ENCODE results near the gene ZNF319.

ZNF319 gene

DNA sequence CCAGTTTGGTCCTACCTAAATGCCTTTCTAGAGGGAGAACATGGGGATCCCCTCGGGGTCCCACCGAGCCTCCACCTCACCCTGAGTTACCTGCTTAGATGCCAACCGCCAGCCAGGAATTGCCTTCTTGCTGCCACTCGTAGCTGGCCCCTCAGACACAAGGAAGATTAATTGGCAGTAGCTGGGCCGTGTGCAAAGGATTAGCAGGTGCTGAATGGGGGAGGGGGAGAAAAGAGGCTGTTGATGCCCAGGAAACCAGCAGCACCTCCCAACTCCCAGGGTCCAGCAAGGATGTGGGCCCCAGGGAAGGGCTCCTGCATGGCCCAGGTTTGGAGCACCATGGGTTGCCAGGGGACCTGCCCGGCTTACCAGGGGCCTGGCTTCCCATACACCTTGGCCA is 29.5 kb downstream of the ZNF319 start, which contains the start of gene CNGB1:
TSS of gene CNGB1 (minus strand) at position 159 of the 400 bp plus-strand sequence. CDS start 3,842 bp downstream, outside the sequence.
- DNase-seq = no peak

DNA sequence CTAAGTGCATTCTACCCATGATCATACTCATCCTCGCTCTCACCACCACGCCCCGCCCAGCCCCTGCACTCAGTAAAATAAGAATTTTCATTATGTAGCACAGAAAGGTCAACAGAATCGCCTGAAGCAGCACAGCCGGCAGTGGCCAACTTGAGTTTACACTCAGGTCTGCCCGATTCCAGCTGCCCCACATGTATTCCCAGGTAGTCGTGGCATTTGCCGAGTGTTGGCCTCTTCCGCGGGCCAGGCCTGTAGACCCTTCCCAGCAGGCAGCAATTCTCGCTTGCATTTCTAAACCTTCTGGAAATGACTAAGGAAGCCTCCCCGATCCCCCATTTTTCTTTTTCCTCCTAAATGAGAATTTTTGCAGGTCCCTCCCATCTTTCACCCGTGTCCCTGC is 30.2 kb downstream of the ZNF319 start:
- no peak for DNase-seq

DNA sequence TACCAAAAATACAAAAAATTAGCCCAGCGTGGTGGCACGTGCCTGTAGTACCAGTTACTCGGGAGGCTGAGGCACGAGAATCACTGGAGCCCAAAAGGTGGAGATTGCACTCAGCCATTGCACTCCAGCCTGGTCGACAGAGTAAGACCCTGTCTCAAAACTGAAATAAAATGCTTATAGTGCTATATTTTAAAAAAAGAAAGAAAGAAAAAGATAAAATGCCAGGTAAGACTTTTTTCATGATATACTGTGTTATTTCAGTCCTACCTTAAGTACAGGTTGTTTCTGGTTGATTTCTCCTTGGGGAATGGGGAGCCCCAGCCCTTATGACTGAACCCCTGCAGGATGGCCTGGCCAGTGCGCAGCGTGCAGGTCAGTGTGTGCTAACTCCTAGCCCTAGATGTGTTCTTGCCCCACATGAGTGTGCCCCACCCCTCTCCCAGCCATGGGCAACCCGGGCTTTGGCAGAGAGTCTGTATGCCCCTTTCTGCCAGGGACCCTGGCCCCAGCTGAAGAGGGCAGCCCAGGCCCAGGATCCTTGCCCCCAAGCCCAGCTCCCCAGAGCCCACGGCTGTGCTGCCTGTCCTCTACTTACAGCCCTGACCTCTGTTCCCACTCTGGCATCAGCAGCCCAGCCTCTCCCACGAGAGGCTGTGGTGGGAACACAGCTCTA is 30.9 kb downstream of the ZNF319 start:
- DNase-seq = no peak

DNA sequence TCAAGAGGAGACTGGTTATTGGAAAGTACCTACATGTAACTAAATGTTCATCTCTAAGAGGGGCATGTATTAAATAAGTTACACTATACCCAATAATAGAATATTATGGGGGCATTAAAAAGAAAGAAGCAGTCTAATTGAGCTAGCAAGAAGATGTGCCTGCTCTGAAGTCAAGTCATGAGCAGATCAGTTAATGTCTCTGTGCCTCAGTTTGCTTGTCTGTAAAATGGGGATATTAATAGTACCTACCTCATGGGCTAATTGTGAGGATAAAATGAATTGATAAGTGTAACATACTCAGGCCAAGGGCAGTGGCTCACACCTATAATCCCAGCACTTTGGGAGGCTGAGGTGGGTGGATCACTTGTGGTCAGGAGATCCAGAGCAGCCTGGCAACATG is 32.6 kb downstream of the ZNF319 start:
- DNase-seq = no peak

DNA sequence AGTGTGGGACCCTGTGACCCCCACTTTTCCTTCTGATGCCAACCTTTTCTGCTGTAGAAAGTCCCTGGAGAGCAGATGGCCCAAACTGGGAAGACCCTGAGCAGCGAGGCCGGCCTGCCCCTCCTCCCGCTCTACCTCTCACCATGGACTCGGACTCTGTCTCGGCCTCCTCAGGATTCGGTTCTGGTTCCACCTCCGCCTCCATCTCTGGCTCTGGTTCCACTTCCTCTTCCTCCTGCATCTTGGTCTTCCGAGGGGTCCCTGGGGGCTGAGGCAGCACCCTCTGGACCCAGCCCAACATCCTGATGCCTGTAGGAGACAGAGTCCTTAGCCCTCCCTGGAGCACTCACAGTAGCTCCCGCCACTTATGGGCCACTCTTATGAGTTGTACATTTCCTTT is 33.5 kb downstream of the ZNF319 start:
- DNase-seq = no peak

DNA sequence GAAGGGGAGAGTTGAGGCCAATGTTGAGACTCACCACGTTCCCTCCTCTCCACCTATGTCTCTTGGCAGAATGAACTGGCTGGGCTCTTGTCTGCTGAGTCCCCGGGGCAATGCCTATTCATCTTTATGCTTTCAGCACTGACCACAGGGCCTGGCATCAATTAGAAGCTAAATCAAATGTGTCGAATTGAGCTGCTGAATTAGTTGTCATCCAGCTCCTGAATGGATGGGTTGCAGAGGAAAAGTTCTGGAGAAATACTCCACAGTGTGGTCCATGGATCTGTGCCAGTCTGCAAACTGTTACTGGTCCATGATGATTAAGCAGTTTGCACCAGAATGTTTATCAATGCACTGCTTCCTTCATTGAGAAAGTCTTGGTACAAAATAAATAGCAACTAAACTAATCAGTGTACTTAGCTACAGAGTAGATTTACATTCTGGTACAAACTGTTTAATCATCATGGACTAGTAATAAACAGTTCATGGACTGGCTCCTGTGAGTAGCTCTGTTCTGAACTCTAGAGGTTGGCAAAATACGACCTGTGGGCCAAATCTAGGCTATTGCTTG is 34.2 kb downstream of the ZNF319 start:
- no peak for DNase-seq

DNA sequence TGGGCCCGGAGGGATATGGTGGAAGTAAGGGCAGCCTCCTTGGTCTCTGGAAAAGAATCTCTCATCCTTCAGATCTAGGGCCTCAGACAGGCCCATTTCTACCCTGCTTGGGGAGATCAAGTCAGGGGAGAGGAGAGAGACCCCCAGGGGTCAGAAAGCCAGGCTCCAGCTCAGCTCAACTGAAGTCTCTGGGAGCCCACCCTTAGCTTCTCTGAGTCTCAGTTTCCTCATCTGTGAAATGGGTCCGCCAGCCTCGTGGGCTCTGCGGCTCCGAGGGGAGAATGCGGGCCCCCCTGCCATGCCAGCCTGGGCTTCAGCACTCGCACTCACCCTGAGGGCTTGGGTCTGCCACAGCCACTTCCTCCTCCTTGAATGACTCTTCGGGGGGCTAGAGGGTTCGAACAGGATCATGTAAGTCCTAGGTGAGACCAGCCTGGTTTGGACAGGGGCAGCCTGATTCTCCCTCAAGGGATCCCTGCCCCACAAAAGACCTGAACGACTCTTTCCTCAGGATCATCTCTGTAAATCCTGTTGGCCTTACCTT is 36.2 kb downstream of the ZNF319 start:
- DNase-seq = no peak

DNA sequence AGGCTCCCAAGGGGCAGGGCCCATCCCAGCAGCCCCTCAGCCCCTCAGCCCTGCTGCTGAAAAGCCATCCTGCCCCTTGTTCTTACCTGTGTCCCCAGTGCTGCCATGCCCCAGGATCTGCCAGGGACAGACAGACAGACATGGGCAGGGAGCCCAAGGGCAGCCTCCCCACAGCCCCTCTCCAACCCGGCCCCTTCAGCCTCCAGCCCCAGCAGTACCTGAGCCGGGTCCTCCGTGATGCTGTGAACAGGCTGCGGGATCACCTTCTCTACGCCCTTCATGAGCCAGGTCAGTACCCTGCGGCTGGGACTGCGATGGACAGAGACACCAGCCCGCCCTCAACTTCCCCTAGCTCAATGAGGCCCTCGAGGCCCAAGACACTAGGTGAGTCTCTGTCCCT is 37.7 kb downstream of the ZNF319 start:
- no peak for DNase-seq

DNA sequence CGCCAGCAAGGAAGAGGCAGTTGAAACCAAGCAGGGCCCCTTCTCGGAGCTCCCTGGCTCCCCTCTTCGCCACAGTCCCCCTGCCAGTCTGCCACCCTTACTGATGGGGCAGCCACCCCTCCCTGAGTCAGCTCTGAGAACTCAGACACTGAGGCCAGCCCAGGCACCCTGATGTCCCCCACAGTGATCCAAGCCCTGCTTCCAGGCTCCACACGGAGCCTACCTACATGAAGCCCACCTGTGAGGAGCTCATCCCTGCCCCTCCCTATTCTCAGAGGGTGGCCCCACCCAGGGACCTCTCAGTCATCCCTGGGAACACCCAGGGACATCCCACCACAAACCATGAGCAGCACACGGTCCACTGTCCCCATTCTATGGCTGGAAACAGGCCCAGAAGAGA is 38.4 kb downstream of the ZNF319 start:
- no peak for DNase-seq

DNA sequence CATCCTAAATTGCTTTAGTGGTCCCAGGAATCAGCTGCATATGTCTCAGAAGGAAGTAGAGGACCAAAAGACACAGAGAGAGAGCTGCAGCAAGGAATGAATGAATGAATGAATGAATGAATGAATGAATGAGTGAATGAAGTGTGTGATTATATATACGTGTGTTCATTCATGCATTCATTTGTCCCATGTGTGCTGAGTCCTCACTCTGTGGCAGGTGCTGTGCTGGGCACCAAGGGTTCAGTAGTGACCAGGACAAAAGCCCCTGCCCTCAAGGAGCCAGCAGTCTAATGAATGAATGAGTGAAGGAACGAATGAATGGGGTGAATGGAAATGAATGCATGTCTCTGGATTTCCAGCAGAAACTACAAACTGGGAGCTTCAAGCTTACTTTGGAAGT is 38.9 kb downstream of the ZNF319 start:
- no peak for DNase-seq

DNA sequence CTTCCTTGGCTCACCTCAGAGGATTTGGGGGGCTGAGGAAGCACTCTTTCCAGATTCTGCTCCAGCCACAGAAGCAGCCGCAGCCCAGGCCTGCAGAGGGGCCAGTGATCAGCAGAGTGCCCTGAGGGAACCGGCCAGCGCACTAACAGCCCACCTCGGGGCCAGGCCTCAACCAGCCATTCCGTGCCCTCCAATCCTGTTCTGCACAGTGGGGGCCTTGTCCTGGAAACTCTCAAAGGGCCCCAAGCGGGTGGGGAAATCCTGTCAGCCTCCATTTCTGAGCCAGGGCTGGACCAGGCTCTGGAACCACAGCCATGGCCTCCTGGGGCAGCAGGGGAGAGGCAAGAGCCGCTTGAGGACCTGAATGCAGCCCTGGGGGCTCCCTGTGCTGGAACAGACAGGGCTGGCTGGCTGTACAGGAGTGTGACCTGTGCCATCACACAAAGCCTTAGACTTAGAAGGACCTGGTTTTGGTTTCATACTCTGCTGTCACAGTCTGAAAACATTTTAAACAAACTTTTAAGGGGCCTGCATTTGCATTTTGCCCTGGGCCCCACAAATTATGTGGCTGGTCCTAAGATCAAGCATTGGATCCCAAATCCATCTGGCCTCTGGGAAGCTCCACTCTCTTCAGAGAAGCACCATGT is 39.5 kb downstream of the ZNF319 start:
- no peak for DNase-seq

DNA sequence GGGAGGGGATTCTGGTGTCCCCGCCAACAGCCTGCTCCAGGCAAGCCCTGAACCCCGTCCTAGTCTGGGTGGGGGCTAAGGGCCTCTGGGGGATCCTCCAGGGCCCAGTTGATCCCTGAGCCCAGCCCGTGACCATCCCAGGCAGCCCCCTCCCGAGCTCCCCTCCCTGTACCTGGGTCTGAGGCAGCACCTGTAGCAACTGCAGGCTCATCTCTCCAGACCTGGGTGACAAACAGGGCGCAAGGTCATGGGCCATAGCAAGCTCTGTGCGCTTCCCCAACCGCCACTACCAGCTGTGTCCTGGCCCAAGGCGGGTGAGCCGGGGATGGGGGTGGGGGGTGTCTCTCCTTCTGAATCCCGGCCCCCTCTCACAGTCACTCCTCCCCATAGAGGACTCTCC is 40.2 kb downstream of the ZNF319 start:
- no peak for DNase-seq

DNA sequence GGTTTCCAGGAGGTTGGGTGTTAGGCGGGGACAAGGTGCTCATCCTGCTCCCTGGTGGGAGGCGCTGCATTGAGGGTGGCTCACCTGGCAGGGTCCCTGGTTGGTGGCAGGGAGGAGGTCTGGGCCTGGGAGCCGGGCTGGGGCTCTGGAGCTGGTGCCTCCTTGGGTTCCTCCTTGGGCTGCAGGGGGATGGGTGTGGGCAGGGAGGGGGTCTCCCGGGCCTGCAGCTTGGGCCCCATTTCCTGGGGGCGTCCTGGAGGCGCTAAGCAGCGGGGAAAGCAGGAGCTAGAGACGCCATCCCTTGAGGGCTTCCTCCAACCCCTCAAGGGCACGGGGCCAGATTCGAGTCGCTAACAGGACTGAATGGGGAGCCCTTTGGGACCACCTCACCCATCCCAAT is 40.7 kb downstream of the ZNF319 start:
- DNase-seq = no peak

DNA sequence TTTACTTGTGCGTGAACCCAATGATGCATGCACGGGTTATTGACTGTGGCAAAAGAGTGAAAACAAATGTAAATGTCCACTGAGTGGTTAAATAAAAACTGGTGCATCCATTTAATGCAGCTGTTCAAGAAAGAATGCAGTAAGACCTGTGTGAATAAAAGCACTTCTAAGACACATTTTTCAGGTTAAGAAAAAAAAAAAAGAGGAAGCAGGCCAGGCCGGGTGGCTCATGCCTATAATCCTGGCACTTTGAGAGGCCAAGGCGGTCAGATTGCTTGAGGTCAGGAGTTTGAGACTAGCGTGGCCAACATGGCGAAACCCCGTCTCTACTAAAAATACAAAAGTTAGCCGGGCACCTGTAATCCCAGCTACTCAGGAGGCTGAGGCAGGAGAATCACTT is 41.4 kb downstream of the ZNF319 start:
- no peak for DNase-seq

DNA sequence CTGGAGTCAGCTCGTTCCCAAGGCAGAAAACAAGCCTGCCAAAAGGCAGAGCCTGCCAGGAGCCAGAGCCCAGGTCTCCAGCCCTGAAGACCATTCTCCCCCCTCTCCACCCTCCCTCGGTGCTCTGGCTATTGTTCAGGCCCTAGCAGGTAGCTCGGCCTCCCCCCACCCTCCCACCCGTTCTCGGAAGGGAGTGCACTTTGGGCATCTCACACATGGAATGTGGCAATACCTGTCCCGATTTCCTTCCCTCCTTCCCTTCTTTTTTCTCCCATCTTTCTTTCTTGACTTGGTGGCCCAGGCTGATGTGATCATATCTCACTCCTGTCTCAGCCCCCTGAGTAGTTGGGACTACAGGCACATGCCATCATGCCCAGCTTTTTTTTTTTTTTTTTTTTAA is 41.9 kb downstream of the ZNF319 start:
- no peak for DNase-seq

DNA sequence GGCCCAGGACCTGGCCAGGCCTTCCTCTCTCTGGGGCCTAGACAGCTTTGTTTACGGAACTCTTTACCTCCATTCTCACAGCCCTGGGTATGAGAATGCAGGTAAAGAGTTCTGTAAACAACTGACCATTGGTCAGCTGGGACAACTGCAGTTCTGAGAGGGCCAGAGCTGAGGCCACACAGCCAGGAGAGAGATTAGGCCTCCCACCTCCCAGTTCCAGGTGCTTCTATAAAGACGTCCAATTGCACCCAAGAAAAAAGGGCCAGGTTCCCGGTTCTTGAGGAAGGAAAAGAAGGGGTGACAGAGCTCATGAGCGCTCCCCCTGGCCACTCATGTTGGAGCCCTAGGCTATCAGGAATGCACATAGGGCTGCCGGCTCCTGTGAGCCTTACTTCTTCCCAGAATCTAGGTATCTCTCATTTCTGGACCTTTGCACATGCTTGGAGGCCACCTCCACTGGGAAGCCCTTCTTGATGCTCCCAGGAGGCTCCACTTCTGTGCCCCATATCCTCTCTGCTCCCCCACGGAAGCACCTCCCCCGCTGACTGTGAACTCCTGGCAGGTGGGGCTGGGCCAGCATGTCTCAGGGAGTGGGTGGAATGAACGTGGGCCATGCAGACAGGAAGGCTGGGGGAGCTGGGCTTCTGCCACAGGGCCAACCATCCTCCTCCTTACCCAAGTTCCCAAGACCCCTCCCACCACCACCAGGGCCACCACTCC is 42.6 kb downstream of the ZNF319 start:
- DNase-seq = no peak

DNA sequence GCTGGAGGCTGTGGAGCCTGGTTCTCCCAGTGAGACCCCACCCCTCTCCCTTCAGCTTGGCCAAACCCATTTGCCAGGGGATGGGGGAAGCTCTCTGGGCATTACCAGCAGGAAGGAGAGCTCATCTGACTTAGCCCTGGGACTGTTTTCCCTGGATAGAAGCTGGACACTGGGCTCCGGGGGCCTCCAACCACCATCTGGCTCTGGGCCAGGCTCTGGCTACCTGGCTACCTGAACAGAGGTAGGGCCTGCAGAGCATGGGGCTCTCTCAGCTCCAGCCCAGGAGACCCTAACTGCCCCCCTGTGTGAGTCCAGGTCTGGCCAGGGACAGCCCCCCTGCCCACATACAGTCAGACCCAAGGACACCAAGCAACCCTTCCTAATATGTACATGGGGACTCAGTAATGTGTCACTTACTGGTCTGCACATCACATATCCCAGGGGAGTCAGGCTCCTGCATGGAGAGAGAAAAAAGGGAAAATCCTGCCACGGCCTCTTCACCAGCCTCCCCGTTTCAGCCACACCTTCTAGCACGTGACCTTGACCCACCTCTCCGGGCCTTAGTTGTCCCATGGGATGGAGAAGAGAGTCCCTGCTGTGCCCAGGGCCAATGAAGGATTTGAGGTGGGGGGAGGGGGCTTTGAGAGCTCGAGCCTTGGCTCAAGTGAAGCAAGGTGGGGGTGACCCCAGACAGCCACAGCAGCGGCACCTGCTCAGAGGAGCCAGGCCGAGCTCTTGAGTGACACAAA is 43.4 kb downstream of the ZNF319 start:
- no peak for DNase-seq

DNA sequence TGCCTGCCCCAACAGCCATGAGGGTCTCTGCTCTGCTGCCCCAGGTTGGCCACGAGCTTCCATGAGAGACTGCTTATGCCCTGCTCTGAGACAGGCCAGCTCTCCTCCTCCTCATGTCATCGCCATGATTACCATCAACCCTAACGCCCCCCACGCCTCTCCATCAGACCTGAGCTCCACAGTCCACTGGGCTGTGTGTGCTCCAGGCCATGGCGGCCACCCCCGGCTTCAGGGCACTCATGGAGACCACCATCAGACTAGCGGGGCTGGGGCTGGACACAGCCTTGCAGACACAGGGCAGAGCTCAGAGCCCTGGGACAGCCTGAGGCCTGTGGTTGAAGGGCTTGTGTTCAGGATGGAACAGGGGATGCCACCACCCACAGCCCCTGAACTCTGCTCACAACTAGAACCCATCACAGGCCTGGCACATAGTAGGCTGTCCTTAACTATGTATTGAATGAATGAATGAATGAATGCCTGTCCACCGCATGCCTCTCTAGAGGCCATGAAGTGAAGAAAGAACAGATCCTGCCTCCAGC is 44.1 kb downstream of the ZNF319 start:
- no peak for DNase-seq

DNA sequence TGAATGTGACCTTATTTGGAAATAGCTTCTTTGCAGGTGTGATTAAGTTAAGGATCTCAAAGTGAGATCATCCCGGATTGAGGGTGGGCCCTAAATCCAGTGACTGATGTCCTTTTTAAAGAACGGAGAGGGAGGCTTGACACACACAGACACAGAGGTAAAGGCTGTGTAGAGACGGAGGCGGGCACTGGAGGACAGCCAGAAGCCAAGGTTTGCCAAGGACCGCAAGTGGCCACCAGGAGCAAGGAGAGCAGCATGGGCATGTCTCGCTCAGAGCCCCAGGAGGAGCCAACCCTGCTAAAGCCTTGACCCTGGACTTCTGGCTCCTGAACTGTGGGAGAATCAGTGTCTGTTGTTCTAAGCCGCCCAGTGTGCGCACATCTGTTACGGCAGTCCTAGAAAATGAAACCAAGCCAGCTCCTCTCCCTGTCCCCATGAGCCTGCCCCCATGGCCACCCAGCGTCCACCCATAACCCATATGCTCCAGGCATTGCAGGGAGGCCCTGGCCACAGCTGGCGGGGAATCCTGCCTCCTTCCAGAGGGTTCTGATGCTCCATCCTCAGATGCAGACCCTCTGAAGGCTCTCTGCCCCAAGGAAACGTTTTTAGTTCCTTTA is 44.8 kb downstream of the ZNF319 start:
- no peak for DNase-seq

DNA sequence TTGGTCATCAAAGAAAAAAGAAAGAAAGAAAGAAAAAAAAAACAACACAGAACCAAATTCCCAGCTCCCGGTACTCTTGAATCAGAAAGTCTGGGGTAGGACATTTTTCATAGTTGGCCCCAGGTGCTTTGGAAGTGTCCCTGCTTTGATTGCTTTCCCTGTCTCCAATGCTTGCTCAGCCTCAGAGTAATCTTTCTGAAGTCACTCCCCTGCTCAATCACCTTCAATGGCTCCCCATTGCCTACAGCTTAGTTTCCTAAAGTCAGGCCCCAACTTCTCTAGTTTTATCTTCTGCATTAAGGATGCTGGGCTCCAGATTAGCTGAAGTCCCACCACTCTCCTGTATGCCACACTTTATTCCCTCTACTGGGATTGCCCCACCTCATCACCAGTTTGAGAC is 46.6 kb downstream of the ZNF319 start:
- DNase-seq = no peak

DNA sequence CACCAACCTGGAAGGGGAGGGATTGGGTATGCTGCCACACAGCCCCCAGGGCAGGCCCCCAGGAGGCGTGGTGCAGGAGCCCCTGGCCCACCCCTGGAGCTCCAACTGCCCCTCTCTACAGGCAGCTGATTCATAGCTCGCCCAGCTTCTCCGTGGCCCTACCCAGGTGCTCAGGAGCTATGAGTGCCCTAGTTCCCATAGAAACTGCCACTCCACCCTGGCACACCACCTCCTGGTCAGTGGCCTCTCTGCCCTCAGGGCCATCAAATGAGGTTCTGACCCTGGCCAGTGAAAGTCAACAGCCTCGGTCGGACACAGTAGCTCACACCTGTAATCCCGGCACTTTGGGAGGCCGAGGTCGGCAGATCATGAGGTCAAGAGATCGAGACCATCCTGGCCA is 47.6 kb downstream of the ZNF319 start:
- no peak for DNase-seq
